LNCaP clone FGC (cell line): ENCODE measurements around the gene PFKP.

Experiments
- DNase-seq: peaks from one replicate; pipeline ENCODE4 v3.0.0-alpha.2; 2011; ENCODE audit warnings: low read depth
- H3K4me3 ChIP-seq: 2 replicates; pipeline ENCODE4 v1.5.1; 2011; ENCODE audit warnings: mild to moderate bottlenecking, low read depth, low read length, control low read depth
- CTCF ChIP-seq: IDR thresholded peaks from 2 replicates; pipeline ENCODE4 v1.5.1; 2012; ENCODE audit warnings: mild to moderate bottlenecking; ENCODE audit not compliant: control insufficient read depth, insufficient read depth; ENCODE audit errors: extremely low read depth

Gene PFKP

GRCh38 chr10:3067118-3067858, at the start of gene PFKP:
Gene PFKP (plus strand): TSS chr10:3067548. CDS start chr10:3067596, 48 bp downstream.
- DNase-seq = no peak
- TF ChIP-seq CTCF = no peak
- peak within 1 kb of the TSS; percentile 89 for H3K4me3 ChIP-seq

- H3K4me3 ChIP-seq = no peak overlapping the region
- DNase-seq = no peak
- TF ChIP-seq CTCF = no peak
Measured at GRCh38 chr10:3018247-3018646, 49.1 kb upstream of the PFKP start.

- TF ChIP-seq CTCF = no peak
- no peak overlapping the region for H3K4me3 ChIP-seq
- no peak for DNase-seq
Measured at GRCh38 chr10:3020311-3020710, 47.0 kb upstream of the PFKP start.

- no peak for TF ChIP-seq CTCF
- H3K4me3 ChIP-seq = no peak overlapping the region
Measured at GRCh38 chr10:3020881-3021280, 46.5 kb upstream of the PFKP start.

GRCh38 chr10:3022027-3022426, 45.3 kb upstream of the PFKP start:
- TF ChIP-seq CTCF = no peak
- H3K4me3 ChIP-seq = no peak overlapping the region
- DNase-seq = no peak

More at GRCh38 chr10:3020881-3021280, 46.5 kb upstream of the PFKP start:
- DNase-seq = no peak

GRCh38 chr10:3023892-3024291, 43.5 kb upstream of the PFKP start:
- no peak for DNase-seq
- H3K4me3 ChIP-seq = no peak overlapping the region
- no peak for TF ChIP-seq CTCF
